Measurements from ENCODE around the gene SEMA4F.
A peak's percentile ranks its signal among the peaks of the same experiment; 100 is the strongest.
"Not testable (repeated sequence)": the region's sequence is repeated elsewhere in the genome, so short reads cannot be mapped to it uniquely, and the experiment has no call there.

Gene SEMA4F, protein sequence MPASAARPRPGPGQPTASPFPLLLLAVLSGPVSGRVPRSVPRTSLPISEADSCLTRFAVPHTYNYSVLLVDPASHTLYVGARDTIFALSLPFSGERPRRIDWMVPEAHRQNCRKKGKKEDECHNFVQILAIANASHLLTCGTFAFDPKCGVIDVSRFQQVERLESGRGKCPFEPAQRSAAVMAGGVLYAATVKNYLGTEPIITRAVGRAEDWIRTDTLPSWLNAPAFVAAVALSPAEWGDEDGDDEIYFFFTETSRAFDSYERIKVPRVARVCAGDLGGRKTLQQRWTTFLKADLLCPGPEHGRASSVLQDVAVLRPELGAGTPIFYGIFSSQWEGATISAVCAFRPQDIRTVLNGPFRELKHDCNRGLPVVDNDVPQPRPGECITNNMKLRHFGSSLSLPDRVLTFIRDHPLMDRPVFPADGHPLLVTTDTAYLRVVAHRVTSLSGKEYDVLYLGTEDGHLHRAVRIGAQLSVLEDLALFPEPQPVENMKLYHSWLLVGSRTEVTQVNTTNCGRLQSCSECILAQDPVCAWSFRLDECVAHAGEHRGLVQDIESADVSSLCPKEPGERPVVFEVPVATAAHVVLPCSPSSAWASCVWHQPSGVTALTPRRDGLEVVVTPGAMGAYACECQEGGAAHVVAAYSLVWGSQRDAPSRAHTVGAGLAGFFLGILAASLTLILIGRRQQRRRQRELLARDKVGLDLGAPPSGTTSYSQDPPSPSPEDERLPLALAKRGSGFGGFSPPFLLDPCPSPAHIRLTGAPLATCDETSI

DNA sequence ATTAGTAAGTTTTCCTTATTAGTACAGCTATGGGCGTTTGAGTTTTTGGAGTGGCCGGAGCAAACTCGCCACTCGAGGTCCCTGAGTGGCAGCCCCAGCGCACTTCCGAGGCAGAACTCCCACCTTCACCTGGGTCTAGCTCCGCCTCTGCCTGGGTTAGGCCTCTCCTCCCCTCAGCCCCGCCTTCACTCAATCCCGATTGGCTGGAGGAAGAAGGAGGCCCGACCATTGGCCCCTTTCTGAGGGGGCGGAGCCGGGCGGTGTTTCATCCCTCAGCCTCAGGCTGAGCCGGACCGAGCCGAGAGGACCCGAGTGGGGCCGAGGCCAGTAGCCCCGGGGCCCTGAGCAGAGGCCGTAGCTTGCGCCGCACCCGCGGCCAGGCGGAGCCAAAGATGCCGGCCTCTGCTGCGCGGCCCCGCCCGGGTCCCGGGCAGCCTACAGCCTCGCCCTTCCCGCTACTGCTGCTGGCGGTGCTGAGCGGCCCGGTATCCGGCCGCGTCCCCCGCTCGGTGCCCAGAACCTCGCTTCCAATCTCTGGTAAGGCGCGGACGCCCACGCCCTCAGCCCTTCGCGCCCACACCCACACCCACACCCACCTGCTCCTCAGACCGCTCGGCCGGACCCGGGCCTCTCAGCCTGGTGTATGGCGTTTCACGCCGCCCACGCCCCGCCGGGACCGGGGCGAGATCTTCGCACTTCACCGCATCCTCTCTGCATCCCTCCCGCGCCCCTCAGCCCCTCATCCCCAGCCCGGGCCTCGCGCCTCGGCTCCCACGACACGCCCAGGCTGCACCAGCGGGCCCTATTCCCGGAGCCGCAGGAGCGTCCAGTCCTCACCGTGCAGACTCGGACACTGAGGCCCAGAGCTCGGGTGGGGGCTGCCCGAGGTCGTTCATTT lies at the start of gene SEMA4F:
Gene SEMA4F, plus strand, starts transcription at position 263 of the 898 bp plus-strand sequence. Its CDS starts 130 bp downstream, at position 393.
- DNase-seq (ENCODE audit: low spot score), result peak; percentile 92

DNA sequence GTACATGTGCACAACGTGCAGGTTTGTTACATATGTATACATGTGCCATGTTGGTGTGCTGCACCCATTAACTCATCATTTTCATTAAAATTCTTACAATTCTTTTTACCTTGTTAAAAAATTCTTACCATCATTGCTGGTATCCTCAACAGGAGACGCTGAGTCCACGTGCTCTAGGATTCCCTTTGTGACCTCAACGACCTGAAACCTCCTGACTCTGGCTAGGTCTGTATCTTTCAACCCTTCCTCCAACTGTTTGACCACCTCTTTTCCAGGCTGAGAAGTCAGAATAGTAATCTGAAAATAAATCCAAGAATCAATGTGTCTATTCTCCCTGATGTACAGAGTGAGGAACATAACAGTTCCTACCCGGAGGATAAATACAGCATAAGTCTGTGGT lies 47.1 kb upstream of the SEMA4F start:
- DNase-seq (ENCODE audit: low spot score), result no peak

DNA sequence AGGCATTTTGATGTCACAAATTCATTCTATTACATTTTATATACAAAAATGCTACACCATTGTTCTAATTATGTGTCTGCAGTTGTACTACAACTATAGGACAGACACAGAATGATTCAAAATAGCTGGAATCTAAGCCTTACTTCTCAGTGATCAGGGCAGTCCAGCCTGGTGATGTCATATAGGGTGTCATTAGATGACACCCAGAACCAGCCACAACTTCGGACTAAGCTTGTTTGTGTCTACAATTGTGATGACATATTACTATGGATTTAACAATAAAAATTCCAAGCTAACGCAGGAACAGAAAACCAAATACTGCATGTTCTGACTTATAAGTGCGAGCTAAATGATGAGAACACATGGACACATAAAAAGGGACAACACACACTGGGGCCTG lies 36.9 kb upstream of the SEMA4F start:
- no peak for DNase-seq (ENCODE audit: low spot score)

- no peak for DNase-seq (ENCODE audit: low spot score)
Measured at GRCh38 chr2:74618410-74619083, 35.5 kb upstream of the SEMA4F start.

- DNase-seq (ENCODE audit: low spot score), result no peak
Measured at GRCh38 chr2:74619651-74620297, 34.3 kb upstream of the SEMA4F start.

- DNase-seq (ENCODE audit: low spot score), result no peak
Measured at GRCh38 chr2:74620671-74621070, 33.4 kb upstream of the SEMA4F start.

DNA sequence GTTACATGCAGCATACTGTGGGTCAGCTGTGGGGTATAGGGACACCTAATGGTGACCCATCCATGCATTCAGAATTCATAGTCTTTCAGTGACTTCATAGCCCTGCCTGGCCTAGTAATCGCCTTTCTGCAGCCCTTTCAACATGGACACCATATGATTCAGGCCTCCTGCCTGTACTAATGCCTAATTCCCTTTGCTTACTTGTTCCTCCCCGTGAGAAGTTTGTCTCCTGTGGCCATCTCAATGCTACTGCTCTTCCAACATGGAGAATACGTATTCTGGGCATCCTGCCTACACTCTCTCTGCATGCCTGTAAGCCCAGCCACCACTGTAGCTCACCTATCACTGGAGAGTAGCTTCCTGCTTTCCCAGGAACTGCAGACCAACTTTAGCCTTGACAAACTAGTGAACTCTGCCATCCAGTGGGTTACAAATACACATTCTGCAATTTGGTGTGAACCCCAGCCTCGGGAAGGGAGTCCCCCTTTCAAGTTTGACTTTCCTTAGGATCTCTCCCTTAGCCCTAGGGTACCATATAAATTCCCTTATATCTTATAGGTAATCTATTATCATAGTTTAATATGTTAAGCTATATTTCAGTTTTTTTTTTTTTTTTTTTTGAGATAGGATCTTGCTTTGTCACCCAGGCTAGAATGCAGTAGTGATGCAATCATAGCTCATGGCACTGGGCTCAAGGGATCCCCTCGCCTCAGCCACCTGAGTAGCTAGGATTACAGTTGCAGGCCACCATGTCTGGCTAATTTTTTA lies 28.2 kb upstream of the SEMA4F start:
- DNase-seq (ENCODE audit: low spot score), result no peak

GRCh38 chr2:74628538-74629105 lies 25.4 kb upstream of the SEMA4F start:
- DNase-seq (ENCODE audit: low spot score), result no peak

DNA sequence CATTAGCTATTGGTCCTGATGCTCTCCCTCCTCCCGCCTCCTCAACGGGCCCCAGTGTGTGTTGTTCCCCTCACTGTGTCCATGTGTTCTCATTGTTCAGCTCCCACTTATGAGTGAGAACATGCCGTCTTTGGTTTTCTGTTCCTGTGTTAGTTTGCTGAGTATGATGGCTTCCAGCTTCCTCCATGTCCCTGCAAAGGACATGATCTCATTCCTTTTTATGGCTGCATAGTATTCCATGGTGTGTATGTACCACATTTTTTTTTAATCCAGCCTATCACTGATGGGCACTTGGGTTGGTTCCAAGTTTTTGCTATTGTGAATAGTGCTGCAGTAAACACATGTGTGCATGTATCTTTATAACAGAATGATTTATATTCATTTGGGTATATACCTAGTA lies 23.6 kb upstream of the SEMA4F start:
- not testable (repeated sequence) for DNase-seq (ENCODE audit: low spot score)

GRCh38 chr2:74632209-74632938 lies 21.7 kb upstream of the SEMA4F start:
- no peak for DNase-seq (ENCODE audit: low spot score)

GRCh38 chr2:74632939-74633312 lies 21.1 kb upstream of the SEMA4F start:
- DNase-seq (ENCODE audit: low spot score), result no peak

GRCh38 chr2:74639550-74639949 lies 14.5 kb upstream of the SEMA4F start:
- DNase-seq (ENCODE audit: low spot score), result no peak

GRCh38 chr2:74645344-74645743 lies 8.7 kb upstream of the SEMA4F start:
- no peak for DNase-seq (ENCODE audit: low spot score)

DNA sequence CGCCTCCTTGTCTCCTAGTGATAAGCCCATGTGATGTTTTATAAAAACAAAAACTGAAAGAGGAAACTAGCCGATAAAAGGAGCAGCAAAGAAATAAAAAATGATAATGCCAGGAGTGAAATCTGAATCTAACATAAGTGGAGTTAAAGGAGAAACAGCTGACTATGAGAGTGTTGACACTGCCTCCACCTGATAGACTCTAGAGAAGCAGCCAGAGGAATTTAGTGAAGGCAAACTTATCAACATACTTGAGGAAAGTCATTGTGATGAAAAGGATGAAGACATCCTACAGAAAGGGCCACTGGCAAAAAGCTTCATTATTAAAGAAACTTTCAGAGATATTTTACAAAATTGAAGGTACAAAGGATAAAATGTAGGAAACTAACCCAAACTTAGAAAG lies 7.8 kb upstream of the SEMA4F start:
- no peak for DNase-seq (ENCODE audit: low spot score)

DNA sequence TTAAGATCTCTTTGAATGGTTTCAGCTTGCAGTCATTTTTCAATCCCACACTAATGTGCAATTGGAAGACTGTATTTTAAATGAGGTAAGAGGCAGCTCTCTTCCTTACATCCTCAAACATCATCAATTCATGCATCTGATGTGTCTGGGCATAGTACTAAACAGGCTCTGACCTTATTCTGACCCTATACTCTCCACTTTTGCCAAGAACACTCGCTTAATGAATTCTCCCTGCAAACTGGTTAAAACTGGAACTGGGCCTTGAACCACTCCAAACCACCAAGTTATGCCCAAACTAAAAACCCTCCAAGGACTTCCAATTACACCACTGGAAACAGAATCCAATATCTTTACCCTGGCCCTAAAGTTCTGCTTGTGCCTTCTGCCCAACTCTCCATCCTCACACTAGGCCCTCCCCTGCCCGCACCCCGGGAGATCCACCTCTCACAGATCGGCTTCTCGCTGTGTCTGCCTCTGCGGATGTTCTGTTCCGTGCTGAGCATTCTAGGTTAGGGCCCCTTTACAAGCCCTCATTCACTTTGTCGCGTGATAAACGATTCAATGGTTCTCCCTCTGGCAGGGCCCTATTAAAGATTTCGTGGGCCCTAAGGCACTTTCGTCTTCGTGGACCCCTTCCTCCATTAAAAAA lies 7.1 kb upstream of the SEMA4F start:
- no peak for DNase-seq (ENCODE audit: low spot score)

DNA sequence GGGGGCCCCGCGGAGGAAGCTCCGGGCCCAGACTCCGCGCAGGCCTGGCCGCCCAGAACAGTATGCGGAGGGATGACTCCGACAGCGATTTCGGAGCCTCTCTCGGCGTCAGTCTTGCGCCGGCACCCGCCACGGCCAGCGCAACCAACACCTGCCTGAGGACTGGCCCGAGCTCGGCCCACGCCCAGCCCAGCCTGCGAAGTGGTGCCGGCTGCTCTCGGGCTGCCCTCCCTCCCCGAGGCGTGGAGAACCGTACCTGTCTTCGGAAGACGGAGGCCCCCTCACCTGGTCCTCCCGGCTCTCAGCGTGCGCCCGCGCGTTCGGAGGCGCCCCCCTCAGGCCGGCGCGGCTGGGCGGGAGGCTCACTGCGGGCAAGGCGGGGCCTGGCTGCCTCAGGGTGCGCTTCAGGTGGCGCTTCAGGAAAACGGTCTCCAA lies 6.0 kb upstream of the SEMA4F start, which contains the start of gene M1AP:
Gene M1AP, minus strand, starts transcription at position 322 of the 435 bp plus-strand sequence. CDS start 8,055 bp downstream, outside the sequence.
- no peak for DNase-seq (ENCODE audit: low spot score)

GRCh38 chr2:74653589-74653984 lies 460 bp upstream of the SEMA4F start:
- DNase-seq (ENCODE audit: low spot score), result no peak

DNA sequence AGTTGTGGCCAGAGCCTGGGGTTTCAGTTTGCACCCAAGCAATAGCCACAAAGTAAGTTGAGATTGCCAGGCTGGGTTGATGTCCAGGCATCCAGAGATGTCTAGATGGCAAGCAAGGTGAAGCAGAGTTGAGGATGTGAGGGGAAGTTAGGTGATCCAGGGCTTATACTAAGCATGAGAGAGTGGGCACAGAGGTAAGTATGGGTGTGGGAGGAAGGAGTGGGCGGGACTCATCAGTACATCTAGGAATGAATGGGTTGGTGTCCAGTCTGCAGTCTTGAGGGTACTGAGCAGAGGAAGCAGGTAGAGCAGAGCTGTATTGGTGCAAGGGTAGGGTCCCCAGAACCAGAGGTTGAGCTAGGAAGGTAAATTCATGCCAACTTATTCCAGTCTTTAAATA lies 1.5 kb downstream of the SEMA4F start:
- DNase-seq (ENCODE audit: low spot score), result no peak

- no peak for DNase-seq (ENCODE audit: low spot score)
Measured at GRCh38 chr2:74658516-74658915, 4.5 kb downstream of the SEMA4F start.

Data from HuH-7.5 (cell line).